Measurements from ENCODE around the gene SRPK3.

GRCh38 chrX:153820601-153821000 lies 39.8 kb downstream of the SRPK3 start:
- TF ChIP-seq CTCF (conservative IDR thresholded peaks at IDR 0.05; ENCODE audit: low read length) (no peak), EZH2phosphoT487 (IDR thresholded peaks at IDR 0.05; ENCODE audit: borderline replicate concordance, low read depth, low read length) (no peak)
